Smooth muscle cell (in vitro differentiated cells): ENCODE data around the gene KRT80. TPM values are rescaled to one million over a fixed set of nuclear protein-coding genes. Genes with fewer than 3 reads are reported as not detected.
A peak's percentile ranks its signal among the peaks of the same experiment; 100 is the strongest.

Source experiments
- DNase-seq: peaks from one replicate; lab custom pipeline; 2025; ENCODE audit not compliant: unreplicated experiment; lab: John Stamatoyannopoulos, UW
- H2AFZ ChIP-seq: fragments of 200-600 bp; sonication (generic); 2 replicates; pipeline ENCODE4 v1.6.0; 2016; ENCODE audit warnings: antibody characterized with exemption, low read depth, mild to moderate bottlenecking
- H3F3A ChIP-seq: fragments of 200-600 bp; sonication (generic); 2 replicates; pipeline ENCODE4 v1.6.0; 2017; ENCODE audit warnings: antibody characterized with exemption, low read depth
- H3K27ac ChIP-seq: fragments of 200-600 bp; sonication (generic); 2 replicates; pipeline ENCODE4 v1.5.1; 2016; ENCODE audit warnings: low read depth, mild to moderate bottlenecking
- H3K27me3 ChIP-seq: fragments of 200-600 bp; sonication (generic); 2 replicates; pipeline ENCODE4 v1.6.1; 2016; ENCODE audit warnings: low read depth, mild to moderate bottlenecking
- H3K36me3 ChIP-seq: fragments of 200-600 bp; sonication (generic); 2 replicates; pipeline ENCODE4 v1.5.1; 2016; ENCODE audit warnings: low read depth
- H3K4me1 ChIP-seq: fragments of 200-600 bp; sonication (generic); 2 replicates; pipeline ENCODE4 v1.5.1; 2016; ENCODE audit warnings: low read depth
- H3K4me2 ChIP-seq: fragments of 200-600 bp; sonication (generic); 2 replicates; pipeline ENCODE4 v1.6.0; 2016; ENCODE audit warnings: mild to moderate bottlenecking
- H3K4me3 ChIP-seq: fragments of 200-600 bp; sonication (generic); 2 replicates; pipeline ENCODE4 v1.5.1; 2016; ENCODE audit warnings: mild to moderate bottlenecking
- H3K79me2 ChIP-seq: fragments of 200-600 bp; sonication (generic); 2 replicates; pipeline ENCODE4 v1.6.0; 2016; ENCODE audit warnings: low read depth, mild to moderate bottlenecking
- H3K9ac ChIP-seq: fragments of 200-600 bp; sonication (generic); 2 replicates; pipeline ENCODE4 v1.6.0; 2016; ENCODE audit warnings: low read depth
- H3K9me3 ChIP-seq: fragments of 200-600 bp; sonication (generic); replicated peaks from 2 replicates; pipeline ENCODE4 v1.5.1; 2016; ENCODE audit warnings: low read depth
- H4K20me1 ChIP-seq: fragments of 200-600 bp; sonication (generic); 2 replicates; pipeline ENCODE4 v1.6.0; 2016; ENCODE audit warnings: low read depth
- CTCF ChIP-seq: fragments of 200-600 bp; sonication (generic); IDR thresholded peaks from 2 replicates; pipeline ENCODE4 v1.5.1; 2017; ENCODE audit warnings: borderline replicate concordance, mild to moderate bottlenecking, antibody characterized with exemption; ENCODE audit not compliant: insufficient read depth, poor library complexity, severe bottlenecking
- WGBS: methylation state at CpG from one replicate; pipeline ENCODE4 v1.1.7; 2016; ENCODE audit warnings: low lambda C conversion rate; 5-methylcytosine and 5-hydroxymethylcytosine counted together
- polyA plus RNA-seq: library from polyadenylated mRNA; unstranded; fragments of >200 nt; fragmentation: Nextera tagmentation; extraction: Ambion mirVana; gene quantifications from 2 replicates; pipeline ENCODE4 v1.2.1, GENCODE V29; 2016
- total RNA-seq: library from RNA; depleted of rRNA; stranded (reverse); fragments of >200 nt; gene quantifications from 2 replicates; pipeline ENCODE4 v1.2.3, GENCODE V29; 2014

The KRT80 gene
- total and polyA plus RNA-seq, 2 experiments from 2014 or later: 5.1 to 11.7 TPM

GRCh38 chr12:52187640-52188039, 4.2 kb downstream of the KRT80 start:
- H2AFZ ChIP-seq: no peak overlapping the region
- H3K27me3 ChIP-seq: no peaks in the 10 kb centered on the region
- no peaks in the 10 kb centered on the region for H3K36me3 ChIP-seq
- no peak for DNase-seq
- no peaks in the 10 kb centered on the region for H3K79me2 ChIP-seq
- no peak overlapping the region for H3K9ac ChIP-seq
- no peak overlapping the region for H3K27ac ChIP-seq
- no peaks in the 10 kb centered on the region for H3K9me3 ChIP-seq
- no peak overlapping the region for H3K4me3 ChIP-seq
- H3F3A ChIP-seq: peaks cover 11% of the 10 kb centered on the region
- 97% methylated on average over 5 of the region's 5 CpGs for WGBS
- H4K20me1 ChIP-seq: no peaks in the 10 kb centered on the region
- H3K4me1 ChIP-seq: peaks cover 10% of the 10 kb centered on the region
- no peak for TF ChIP-seq CTCF
- no peak overlapping the region for H3K4me2 ChIP-seq

- H3K4me1 ChIP-seq: peaks cover 13% of the 10 kb centered on the region
- H3F3A ChIP-seq: peaks cover 11% of the 10 kb centered on the region
- no peak overlapping the region for H2AFZ ChIP-seq
- H3K27me3 ChIP-seq: no peaks in the 10 kb centered on the region
- peak overlapping the region; percentile 55 for H3K4me2 ChIP-seq
- no peaks in the 10 kb centered on the region for H3K36me3 ChIP-seq
- H3K27ac ChIP-seq: peak overlapping the region; percentile 86
- no peaks in the 10 kb centered on the region for H3K9me3 ChIP-seq
- no peaks in the 10 kb centered on the region for H4K20me1 ChIP-seq
- DNase-seq: no peak
- no peaks in the 10 kb centered on the region for H3K79me2 ChIP-seq
- H3K4me3 ChIP-seq: no peak overlapping the region
- peak overlapping the region; percentile 24 for H3K9ac ChIP-seq
- TF ChIP-seq CTCF: no peak
- WGBS: 94% methylated on average over 11 of the region's 11 CpGs
Observed at GRCh38 chr12:52187206-52187605, 4.6 kb downstream of the KRT80 start.

- Histone ChIP-seq H3K27me3 (no peaks in the 10 kb centered on the region), H3K36me3 (no peaks in the 10 kb centered on the region), H3K4me3 (no peak overlapping the region), H3K4me2 (peak overlapping the region; percentile 55), H3K9ac (peak overlapping the region; percentile 24), H2AFZ (peak overlapping the region; percentile 10), H4K20me1 (no peaks in the 10 kb centered on the region), H3K9me3 (no peaks in the 10 kb centered on the region), H3F3A (peaks cover 11% of the 10 kb centered on the region), H3K79me2 (no peaks in the 10 kb centered on the region), H3K4me1 (peaks cover 22% of the 10 kb centered on the region), H3K27ac (peak overlapping the region; percentile 86)
- DNase-seq: no peak
- no peak for TF ChIP-seq CTCF
- 39% methylated on average over 7 of the region's 8 CpGs for WGBS
Observed at GRCh38 chr12:52186118-52186840, 5.5 kb downstream of the KRT80 start.
